Colon (tissue), 2 donors: Measurements from ENCODE around the gene MOB3B.

ENCODE experiments used
- FAIRE-seq: peaks from 2 replicates; lab custom pipeline; 2012; peaks lifted over from hg19 to GRCh38; lab: Jason Lieb, UNC
- donor health status: control.
- donor health status: control.

Gene MOB3B

DNA sequence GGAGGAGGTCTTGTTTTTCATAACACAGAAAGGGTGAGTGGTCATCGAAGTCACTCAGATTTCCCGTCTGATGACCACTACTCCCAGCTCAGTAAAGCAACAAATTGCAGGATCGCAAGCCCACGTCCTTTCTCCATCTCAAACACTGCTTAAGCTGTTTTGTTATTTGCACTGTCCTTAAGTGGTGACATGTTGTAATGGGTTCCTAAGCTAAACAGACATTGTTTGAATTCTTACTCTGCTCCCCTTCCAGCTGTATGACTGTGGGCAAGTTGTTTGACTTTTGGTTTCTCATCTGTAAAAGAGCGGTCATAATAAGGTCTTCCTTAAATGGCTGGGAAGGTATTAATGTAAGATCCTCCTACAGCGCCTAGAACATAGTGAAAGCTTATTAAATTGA, 169.9 kb downstream of the MOB3B start:
- FAIRE-seq, result no peak

DNA sequence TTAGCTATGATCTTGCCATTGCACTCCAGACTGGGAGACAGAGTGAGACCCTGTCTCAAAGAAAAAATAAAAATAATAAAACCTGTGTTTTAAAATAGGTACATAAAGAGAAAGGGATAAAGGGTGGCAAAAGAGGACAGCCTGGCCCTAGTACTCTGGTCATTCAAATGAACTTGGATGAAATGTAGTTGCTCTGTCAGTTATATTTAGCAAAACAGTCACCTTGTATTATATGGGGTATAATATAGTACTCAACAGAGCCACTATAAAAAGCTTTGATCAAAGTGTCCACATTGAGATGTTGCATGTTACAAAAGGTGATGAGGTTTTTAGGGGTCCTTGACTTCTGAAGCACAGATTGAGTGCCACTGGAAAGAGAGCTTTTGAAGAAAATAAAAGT, 171.6 kb downstream of the MOB3B start:
- no peak for FAIRE-seq

DNA sequence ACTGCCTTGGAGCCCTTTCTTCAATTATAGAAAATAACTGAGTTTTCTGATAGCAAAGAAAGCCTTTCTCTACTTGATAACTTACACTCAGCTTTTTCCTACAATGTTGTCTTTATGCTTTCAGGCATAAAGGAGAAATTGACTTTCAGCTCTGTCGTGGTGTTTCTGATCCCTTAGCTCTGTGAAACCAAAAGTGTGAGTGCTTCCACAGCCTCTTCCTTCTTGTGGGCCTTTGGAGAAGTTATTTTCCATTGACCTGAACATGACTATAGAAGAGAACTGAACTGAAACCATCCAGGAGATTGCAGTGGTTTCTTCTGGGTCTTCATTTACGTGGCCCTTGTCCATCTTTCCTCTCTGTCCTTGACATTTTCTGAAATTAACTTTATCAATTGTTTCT, 173.2 kb downstream of the MOB3B start:
- no peak for FAIRE-seq

DNA sequence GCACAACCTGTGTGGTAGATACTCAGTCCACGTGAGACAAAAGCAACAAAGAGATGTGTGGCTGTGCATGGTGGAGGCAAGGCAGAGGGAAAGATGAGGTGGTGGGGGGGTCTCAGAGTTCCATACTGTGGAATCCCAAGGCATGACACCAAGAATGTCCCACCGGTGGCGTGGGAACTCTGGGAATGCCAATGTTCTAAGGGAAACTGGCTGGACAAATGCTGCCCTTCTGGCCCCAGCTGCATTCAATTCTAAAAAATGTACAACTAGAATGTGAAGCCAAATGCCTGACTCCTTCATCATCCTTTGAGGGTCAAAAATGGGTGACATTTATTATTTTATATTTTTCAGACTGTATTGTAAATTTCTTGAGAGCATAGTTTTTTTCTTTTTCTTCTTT, 174.4 kb downstream of the MOB3B start:
- FAIRE-seq, result no peak

DNA sequence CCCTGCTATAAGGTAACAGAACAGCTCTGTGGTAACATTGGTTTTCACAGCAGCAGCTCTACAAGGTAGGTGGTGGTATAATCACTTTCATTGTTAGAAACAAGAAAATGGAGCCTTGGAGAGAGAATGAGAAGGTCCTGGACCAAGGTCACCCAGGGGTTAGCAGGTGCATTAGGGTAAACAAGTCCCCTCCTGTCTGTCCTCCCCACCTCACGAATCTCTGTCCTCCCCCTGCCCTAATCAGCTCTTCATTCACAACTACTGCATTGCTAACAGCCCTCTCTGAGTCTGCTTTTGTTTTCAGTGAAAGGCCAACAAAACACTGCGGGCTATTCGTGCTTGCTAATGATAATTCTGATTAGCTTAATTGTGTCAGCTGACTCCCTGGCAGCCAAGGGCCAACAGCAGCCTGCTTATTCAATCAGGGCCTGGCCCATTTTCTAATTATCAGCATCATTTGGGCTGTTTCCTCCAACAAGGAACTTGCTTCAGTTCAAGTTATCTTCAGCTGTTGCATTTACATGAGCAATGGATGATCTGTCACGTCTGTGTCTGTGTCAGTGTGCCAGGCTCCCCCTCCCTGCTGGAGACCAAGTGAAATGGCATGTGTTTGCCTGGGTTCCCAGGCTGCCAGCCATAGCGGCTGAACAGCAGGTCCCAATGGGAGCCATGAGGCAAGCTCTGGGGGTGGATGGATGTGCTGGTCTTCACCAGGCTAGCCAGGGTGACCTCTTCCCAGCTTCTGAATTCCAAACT, 176.0 kb downstream of the MOB3B start:
- no peak for FAIRE-seq

DNA sequence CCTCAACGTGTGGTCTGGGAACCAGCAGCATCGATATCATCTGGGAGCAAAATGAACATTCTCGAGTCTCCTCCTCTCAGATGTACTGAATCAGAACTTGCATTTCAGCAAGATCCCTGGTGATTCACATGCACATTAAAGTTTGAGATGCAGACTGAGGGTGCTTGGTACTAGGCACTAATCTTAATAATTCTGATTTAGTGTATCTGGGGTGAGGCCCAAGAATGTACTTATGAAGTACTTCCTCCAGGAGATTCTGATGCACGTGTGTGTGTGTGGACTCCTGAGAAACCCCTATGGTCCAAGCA, 176.5 kb downstream of the MOB3B start:
- FAIRE-seq, result no peak

DNA sequence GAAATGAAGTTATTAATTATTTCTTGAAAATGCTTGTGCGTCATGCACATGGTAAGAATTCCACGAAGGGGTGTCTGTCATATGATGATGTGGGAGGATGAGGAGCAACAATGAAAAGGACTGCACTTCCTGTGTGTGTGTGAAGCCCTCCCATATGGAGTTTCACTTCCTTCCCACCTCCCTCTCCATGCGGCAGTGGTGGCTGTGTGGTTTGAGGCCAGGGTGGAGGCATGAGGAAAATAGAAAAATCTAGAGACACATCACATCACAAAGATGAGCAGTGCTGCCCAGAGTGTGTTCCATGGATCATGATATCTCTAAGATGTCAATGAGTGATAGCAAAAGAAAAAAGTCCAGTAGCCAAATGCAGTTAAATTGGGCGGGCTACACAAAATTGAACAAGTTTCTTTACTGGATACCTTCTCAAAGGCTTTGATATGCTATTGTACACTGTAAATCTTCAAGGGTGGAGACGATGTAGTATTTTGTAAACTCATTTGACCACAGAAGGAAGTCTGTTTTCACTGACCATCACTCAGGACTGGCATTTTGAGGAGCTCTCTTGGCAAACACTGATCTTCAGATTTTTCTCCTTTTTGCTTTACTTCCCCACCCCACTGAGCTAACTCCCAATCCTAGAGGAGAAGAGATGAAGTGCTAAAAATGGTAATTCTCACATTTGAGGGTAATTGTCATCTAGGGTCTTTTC, 177.0 kb downstream of the MOB3B start:
- FAIRE-seq, result no peak

DNA sequence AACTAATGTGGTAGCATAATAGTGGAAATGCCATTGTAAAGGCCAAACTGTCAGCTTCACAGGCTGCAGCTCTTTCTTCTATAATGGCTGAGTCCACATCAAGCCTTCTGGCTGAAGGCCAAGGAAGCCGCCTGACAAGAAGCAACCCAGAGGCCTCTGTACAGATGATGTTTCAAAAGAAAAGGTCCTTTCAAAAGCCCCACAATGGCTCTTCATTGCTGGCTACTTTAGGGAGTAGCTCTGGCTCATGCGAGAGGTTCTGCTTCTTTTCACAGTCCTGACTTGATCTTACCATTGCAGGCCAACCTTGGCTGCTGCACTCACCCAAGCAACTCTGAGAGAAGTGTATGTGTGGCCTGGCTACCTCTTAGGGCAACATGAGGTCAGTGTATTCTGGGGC, 178.2 kb downstream of the MOB3B start:
- no peak for FAIRE-seq

DNA sequence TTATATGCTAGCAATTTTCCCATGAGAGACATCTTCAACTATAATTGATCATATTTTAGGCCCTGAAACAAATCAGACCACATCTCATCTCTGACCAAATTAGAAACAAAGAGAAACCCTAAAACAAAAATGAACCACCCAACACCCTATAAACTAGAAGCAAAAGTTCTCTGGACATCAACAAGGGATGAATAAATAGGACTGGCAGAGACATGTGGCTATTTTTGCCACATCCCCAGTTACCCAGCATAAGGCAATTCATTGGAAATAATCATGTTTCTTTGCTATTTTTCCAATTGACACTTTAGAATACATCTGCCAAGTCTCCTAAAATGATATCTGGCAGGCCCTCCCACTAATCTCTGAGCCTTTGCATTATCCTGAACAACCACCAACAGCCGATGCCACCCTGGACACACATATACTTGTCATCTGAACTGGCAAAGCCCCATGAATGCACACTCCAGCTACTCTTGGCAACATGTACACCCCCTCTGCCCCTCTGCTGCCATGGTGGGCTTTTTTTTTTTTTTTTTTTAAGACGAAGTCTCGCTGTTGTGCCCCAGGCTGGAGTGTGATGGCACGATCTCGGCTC, 179.1 kb downstream of the MOB3B start:
- FAIRE-seq, result no peak

DNA sequence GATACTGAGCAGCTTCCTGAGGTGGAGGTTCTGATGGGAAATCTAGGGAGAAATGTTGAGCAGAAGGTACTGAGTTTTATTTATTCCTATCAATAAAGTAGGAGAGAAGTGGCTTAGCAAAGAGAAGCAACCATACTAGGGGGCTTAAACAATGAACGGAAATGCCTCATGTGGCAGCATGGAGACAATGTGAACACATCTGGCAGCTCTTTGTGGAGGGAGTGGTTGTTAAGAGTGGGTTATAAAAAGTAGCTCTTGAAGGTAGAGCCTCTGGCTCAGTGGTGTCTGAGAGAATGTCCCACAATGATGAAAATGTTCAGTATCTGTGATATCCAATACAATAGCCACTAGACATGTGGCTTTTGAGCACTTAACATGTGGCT, 179.9 kb downstream of the MOB3B start:
- no peak for FAIRE-seq

DNA sequence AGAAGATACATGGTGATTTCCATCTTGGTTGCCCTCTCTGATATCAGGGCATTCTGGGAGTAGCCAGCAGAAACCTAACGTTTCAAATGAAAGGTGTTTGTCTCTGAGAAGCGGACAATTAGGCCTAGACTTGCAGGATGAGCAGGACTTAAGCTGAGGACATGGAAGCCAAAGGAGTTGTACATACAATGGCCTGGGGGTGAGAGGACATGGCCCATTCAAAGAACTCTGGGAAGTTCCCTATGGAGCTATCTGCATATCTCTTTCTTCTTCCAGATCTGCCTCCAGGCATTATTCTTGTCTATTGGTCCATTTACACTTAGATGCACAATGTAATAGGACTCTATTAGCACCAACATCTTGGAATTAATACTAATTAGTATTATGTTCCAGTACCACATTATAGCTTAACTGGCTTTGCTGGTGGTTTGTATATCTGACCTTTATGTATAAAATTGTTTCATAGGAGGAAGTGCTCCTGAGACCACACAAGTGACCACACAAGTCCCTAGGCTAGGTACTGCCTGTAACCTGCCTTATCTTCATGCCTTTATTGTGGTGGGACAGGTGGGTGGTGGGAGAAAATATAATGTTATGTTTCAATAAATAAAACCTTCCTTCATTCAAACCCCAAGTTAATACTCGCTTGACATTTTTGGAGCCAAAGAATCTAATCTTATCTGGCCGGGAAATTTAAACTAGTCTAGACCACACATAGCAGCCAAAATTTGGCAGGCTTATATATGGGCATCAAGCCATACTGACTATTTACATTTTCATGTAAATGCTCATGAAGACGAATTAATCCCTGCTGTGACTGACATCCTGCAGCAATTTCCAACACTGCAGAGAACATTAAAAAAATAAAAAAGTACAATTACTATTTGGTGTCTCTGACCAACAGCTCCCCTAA, 180.6 kb downstream of the MOB3B start:
- FAIRE-seq, result no peak

DNA sequence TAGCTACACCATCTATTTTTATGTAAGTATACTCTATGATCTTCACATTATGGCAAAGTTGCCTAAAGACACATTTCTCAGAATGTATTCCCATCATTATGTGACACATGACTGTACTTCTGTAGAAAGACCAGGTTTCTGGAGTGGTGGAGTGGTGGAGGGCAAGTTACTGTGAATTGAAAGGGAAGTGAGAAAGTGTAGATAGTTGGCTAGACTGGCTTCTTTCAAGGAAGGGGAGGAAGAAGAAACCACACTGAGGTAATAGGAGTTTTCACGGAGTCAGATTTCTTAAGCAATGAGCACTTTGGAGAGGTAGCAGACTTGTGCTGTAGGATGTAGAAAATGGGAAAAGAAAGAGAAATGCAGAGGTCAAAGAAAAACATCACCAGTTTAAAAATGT, 181.7 kb downstream of the MOB3B start:
- no peak for FAIRE-seq

DNA sequence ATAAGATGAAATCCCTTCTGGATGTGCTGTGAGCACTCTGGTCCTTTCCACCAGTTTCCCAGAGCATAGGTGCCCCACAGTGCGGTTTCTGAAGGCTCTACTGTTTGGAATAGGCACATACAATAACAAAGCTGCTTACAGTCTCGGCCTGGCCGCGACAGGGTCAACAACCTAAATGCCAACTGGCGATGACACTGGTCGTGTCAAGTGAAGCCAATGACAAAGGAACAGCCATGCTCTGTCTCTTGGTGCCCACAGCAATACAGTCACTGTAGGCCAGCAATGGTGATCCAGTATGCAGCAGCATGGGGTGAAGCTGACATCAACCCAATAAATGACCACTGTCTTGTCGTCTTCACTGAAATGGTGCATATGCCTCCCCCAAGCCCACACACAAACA, 184.8 kb downstream of the MOB3B start:
- FAIRE-seq, result no peak

DNA sequence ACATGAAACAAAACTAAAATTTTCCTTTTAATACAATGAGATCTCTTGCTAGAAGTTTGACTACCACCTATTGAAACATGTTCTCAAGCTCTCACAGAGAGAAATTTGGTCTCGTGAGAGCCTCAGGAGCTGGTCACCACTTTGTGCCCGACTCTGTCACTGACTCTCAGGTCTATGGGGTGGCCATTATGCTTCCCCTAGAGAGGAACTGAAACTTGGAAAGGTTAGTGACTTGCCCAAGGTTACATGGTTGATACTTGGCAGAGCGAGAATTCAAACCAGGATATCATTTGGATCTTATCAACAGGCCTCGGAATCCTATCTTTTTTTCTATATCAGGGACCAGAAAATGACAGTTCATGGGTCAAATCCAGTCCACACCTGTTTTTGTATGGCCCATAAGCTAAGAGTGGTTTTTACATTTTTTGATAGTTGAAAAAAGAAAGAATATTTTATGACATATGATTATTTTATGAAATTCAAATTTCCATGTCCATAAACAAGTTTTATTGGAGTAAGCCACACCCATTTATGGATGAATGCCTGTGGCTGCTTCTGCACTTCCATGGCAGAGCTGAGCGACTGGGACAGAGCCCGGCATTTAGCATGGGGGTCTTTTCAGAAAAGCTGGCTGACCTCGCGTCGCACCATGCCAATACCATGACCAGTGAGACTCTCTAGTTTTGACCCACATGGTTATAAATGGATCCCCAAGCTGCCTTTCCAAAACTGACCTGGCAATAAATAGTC, 187.9 kb downstream of the MOB3B start:
- FAIRE-seq, result peak; percentile 72

DNA sequence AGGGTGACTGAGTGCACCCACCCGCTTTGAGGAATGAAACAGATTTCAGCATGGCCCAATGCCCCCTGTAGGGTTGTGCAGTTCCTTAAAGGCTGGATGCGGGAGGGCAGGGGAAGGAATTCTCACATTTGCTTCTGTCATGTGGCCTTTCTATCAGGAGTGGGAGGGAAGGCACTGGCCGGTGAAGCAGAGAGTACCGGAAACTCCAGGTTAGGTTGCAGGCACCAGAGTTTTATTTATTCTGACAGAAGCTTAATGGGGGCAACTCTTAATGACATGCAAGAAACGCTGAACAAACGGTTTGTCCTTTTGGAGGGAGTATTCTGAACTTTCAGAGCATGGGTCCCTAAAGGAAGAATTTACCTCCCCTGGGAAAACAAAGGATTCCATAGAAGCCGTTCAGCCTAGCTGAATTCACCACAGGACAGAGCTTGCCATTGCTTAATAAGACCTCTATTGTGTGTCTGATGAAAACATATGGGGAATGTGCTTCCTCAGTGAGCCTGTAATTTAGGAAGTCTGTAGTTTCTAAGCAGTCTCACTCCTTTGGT, 188.6 kb downstream of the MOB3B start:
- FAIRE-seq, result no peak

DNA sequence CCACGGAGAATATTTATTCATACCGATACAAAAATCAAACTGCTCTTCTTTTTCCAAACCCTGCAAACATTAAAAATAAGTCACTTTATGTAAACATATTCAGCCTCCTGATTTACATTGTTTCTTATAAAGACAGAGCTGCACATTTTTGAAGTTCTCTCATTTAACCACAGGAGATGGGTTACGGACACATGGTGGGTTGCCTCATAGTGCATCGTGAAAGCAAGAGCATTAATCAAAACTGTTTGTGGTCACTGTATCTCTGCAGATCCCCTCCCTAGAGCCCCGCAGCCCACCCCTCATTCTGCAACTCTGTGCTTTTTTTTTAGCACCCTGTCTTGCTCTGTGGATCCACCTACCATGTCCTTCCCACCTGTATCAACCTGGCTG, 189.3 kb downstream of the MOB3B start:
- FAIRE-seq, result no peak

DNA sequence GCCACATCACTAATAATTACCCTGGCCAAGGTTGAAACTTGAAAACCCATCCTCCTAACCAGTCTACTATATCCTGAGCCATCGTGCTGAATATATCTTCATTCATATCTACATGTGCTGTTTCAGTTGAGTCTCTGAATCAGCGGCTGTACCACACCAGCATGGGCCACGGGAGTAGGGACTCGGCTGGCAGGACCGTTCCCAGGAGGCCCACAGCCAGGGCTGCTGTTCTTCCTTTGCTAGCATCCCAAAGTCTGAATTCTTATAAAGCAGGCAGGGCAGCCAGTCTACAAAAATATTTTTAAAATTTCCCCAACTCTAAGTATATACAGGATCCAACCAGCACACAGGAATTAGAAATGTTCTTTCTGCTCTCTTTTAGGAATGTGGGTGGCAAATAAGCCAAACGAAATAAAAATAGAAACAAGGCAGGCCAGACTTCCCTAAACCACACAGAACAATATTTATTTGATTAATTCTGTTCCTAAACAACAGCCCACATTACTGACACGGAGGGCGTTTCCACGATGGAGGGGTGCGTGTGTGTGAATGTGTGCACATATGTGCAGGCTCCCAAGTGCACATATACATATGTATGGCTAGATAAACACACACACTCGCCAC, 189.8 kb downstream of the MOB3B start:
- FAIRE-seq, result no peak

DNA sequence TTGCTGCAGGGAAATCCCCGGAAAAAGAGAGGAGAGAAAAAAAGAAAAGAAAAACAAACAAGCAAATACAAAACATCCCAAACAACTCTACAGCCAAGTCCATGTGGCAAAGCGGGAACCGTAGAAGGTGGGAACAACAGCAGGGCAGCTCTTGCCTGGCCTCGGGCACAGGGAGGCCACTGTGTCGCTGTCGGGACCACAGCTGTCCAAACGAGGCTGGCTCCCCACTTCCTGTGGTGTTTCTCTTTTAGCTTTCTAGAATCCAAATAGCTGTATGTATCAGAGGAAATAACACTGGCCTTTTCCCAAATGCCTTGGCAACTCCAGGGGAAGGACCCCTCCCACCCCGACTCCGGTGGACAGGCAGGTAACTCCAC, 191.1 kb downstream of the MOB3B start:
- FAIRE-seq, result no peak

DNA sequence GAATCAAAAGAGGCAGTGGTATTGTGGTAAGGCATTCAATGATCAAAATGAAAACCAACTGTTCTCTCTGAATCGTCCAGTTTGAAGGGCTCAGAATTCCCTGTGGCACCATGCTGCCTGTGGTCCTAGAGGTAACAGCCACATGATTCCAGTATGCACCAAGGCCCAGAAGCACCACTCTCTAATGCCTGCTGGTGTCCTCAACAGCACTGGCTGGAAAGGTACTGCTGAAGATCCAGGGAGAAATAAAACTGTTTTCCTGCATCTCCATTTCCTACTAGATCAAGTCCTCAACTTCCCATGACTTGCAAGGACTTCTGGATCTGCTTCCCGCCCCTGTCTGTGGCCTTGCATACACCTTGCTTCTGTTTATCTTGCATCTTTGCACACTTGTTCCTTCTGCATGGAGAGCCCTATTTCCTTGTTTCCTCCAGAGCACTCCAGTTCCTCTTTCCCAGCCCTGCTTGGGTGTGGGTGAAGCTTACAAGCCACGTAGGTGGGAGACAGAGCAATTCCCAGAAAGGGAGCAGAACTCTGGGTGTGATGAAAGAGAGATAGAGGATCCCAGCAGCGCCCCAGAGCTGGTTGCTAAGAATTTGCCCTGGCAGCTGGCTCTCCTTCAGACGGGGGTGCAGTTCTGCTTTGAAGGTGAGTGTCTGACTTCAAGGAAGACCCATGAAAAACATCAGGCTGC, 191.6 kb downstream of the MOB3B start:
- no peak for FAIRE-seq

DNA sequence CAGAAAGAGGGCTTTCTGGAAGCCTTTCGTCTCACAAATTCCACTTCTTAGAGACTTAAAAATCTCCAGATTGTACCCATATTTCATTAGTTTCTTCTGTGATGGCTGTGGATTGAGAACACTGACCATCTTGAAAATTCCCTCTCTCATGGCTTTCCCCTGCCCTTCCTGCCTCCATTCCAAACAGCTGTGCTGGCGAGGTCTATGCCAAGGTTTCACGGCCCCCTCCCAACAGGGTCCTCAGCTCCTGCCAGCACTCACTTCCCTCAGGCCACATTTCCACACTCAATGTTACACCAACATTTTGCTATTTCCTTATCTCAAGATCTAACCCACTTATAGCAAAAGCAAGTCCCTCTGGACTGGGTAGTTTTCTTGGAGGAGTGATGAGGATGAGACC, 192.4 kb downstream of the MOB3B start:
- no peak for FAIRE-seq

DNA sequence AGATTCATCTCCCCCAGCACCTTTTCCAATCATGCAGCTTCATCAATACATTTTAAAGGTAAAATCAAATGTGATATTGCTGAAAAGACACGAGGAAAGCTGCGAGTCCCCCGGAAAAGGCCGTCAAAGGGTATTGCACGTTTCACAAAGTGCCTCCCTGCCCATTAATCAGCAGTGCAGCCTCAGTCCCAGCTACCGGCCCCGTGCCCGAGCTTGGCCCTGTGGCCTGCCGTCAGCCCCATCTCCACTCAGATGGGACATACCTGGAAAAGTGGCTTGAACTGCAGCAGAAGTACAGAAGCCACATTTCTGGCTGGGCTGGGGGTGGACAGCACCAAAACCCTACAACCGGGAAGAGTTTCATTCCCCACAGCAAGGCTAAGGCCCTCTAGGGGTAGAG, 192.8 kb downstream of the MOB3B start:
- FAIRE-seq, result no peak
